Colonic mucosa (tissue), 4 donors: ENCODE data around the gene PDE4D. TPM values are rescaled to one million over a fixed set of nuclear protein-coding genes. Genes with fewer than 3 reads are reported as not detected.

ENCODE experiments used
- DNase-seq: peaks from one replicate; pipeline ENCODE4 v3.0.0-alpha.2; 2020
- H3K27ac ChIP-seq: fragments of 200-600 bp; one replicate; pipeline ENCODE4 v1.8.0; 2021
- H3K27me3 ChIP-seq: fragments of 200-600 bp; one replicate; pipeline ENCODE4 v1.8.0; 2021
- H3K36me3 ChIP-seq: fragments of 200-600 bp; one replicate; pipeline ENCODE4 v1.8.0; 2021
- H3K4me1 ChIP-seq: fragments of 200-600 bp; one replicate; pipeline ENCODE4 v1.8.0; 2021; ENCODE audit warnings: mild to moderate bottlenecking
- H3K4me3 ChIP-seq: fragments of 200-600 bp; one replicate; pipeline ENCODE4 v1.8.0; 2021
- H3K9ac ChIP-seq, 2 donors: one replicate each; pipeline ENCODE4 v1.7.0; 2013; ENCODE audit warnings: control low read depth in 2 of 2, low read depth in 2 of 2, low read length in 2 of 2
- H3K9me3 ChIP-seq: fragments of 200-600 bp; one replicate; pipeline ENCODE4 v1.8.0; 2021
- CTCF ChIP-seq: fragments of 200-600 bp; IDR thresholded peaks from one replicate; pipeline ENCODE4 v1.8.0; 2022; ENCODE audit warnings: antibody characterized with exemption, mild to moderate bottlenecking
- intact Hi-C: fragments of 100-400 bp; cut with DNase I; formaldehyde crosslinking; loops from one replicate; pipeline ENCODE4 v1.14.1; 2022
- total RNA-seq, 2 donors: library from RNA; stranded (reverse); fragmentation: NEBNext Ultra II Directional in 1 of 2; extraction: Animal tissue kit (Norgen Biotek cat#: 25700) in 1 of 2; gene quantifications; one replicate each; pipeline ENCODE4 v1.2.1, GENCODE V29; 2021
- donor health status: healthy.
- donor health status: DM: no; HTN: no; CAD: no.
- donor health status: DM: no; HTN: no; CAD: no.

Gene PDE4D
- total RNA-seq, 2 donors from 2014 or later = 23.1 to 53.7 TPM

GRCh38 chr5:59346514-59346913, 547.0 kb downstream of the PDE4D start:
- H3K27ac ChIP-seq = no peak overlapping the region
- DNase-seq = no peak
- H3K4me3 ChIP-seq = no peak overlapping the region
- TF ChIP-seq CTCF = no peak
- H3K9me3 ChIP-seq = no peaks in the 10 kb centered on the region
- H3K27me3 ChIP-seq = no peaks in the 10 kb centered on the region
- H3K9ac ChIP-seq = no peak overlapping the region
- intact Hi-C loops = no loop called here
- no peaks in the 10 kb centered on the region for H3K4me1 ChIP-seq
- H3K36me3 ChIP-seq = no peaks in the 10 kb centered on the region

GRCh38 chr5:59342181-59342580, 551.3 kb downstream of the PDE4D start:
- no peaks in the 10 kb centered on the region for H3K27me3 ChIP-seq
- no peak overlapping the region for H3K4me3 ChIP-seq
- no peak overlapping the region for H3K9ac ChIP-seq
- H3K36me3 ChIP-seq = no peaks in the 10 kb centered on the region
- DNase-seq = no peak
- no peak overlapping the region for H3K27ac ChIP-seq
- intact Hi-C loops = no loop called here
- no peaks in the 10 kb centered on the region for H3K9me3 ChIP-seq
- no peaks in the 10 kb centered on the region for H3K4me1 ChIP-seq
- no peak for TF ChIP-seq CTCF

GRCh38 chr5:59341760-59342159, 551.8 kb downstream of the PDE4D start:
- Histone ChIP-seq H3K36me3 (no peaks in the 10 kb centered on the region), H3K27me3 (no peaks in the 10 kb centered on the region), H3K4me1 (no peaks in the 10 kb centered on the region), H3K9ac (no peak overlapping the region), H3K27ac (no peak overlapping the region), H3K4me3 (no peak overlapping the region), H3K9me3 (no peaks in the 10 kb centered on the region)
- DNase-seq = no peak
- TF ChIP-seq CTCF = no peak
- intact Hi-C loops = no loop called here

GRCh38 chr5:59341155-59341554, 552.4 kb downstream of the PDE4D start:
- intact Hi-C loops = no loop called here
- no peaks in the 10 kb centered on the region for H3K27me3 ChIP-seq
- no peak overlapping the region for H3K4me3 ChIP-seq
- no peak for TF ChIP-seq CTCF
- H3K27ac ChIP-seq = no peak overlapping the region
- no peaks in the 10 kb centered on the region for H3K9me3 ChIP-seq
- no peaks in the 10 kb centered on the region for H3K4me1 ChIP-seq
- no peaks in the 10 kb centered on the region for H3K36me3 ChIP-seq
- no peak for DNase-seq
- no peak overlapping the region for H3K9ac ChIP-seq

- TF ChIP-seq CTCF = no peak
Measured at GRCh38 chr5:59340637-59341036, 552.9 kb downstream of the PDE4D start.

GRCh38 chr5:59337240-59337639, 556.3 kb downstream of the PDE4D start:
- H3K4me1 ChIP-seq = no peaks in the 10 kb centered on the region

More at GRCh38 chr5:59340637-59341036, 552.9 kb downstream of the PDE4D start:
- intact Hi-C loops = no loop called here
- no peaks in the 10 kb centered on the region for H3K27me3 ChIP-seq
- no peak overlapping the region for H3K27ac ChIP-seq
- H3K9ac ChIP-seq = no peak overlapping the region
- no peak overlapping the region for H3K4me3 ChIP-seq
- H3K36me3 ChIP-seq = no peaks in the 10 kb centered on the region
- H3K9me3 ChIP-seq = no peaks in the 10 kb centered on the region
- DNase-seq = no peak
- no peaks in the 10 kb centered on the region for H3K4me1 ChIP-seq

More at GRCh38 chr5:59337240-59337639, 556.3 kb downstream of the PDE4D start:
- no peak for TF ChIP-seq CTCF
- Histone ChIP-seq H3K36me3 (no peaks in the 10 kb centered on the region), H3K27me3 (no peaks in the 10 kb centered on the region), H3K9me3 (no peaks in the 10 kb centered on the region), H3K4me3 (no peak overlapping the region), H3K9ac (no peak overlapping the region), H3K27ac (no peak overlapping the region)
- DNase-seq = no peak
- intact Hi-C loops = no loop called here
